ENCODE data around the gene NGLY1. TPM values are rescaled to one million over a fixed set of nuclear protein-coding genes. Genes with fewer than 3 reads are reported as not detected.

Gene NGLY1
- total RNA-seq, 4 donors from 2014 or later = 29.2 to 41.9 (median 35.9) TPM

GRCh38 chr3:25803833-25804232, 20.6 kb upstream of the NGLY1 start:
- DNase-seq (ENCODE audit: low spot score) (no peak), ATAC-seq (ENCODE audit: low FRiP score) (no peak)
- no peak for TF ChIP-seq CTCF (IDR thresholded peaks at IDR 0.05)

- no peak for TF ChIP-seq CTCF (IDR thresholded peaks at IDR 0.05)
- DNase-seq (ENCODE audit: low spot score) (no peak), ATAC-seq (ENCODE audit: low FRiP score) (no peak)
Measured at GRCh38 chr3:25801786-25802185, 18.5 kb upstream of the NGLY1 start.

- peak; percentile 99 for ATAC-seq (ENCODE audit: low FRiP score)
- no peak for TF ChIP-seq CTCF (IDR thresholded peaks at IDR 0.05)
- DNase-seq (ENCODE audit: low spot score) = peak; percentile 76
Measured at GRCh38 chr3:25789596-25790556, 6.6 kb upstream of the NGLY1 start, which contains the start of gene OXSM. TSS of gene OXSM (plus strand) at chr3:25790090. CDS start at chr3:25791021, 931 bp downstream.

- no peak for TF ChIP-seq CTCF (IDR thresholded peaks at IDR 0.05)
- ATAC-seq (ENCODE audit: low FRiP score) = no peak
- no peak for DNase-seq (ENCODE audit: low spot score)
Measured at GRCh38 chr3:25789209-25789595, 6.0 kb upstream of the NGLY1 start.

- ATAC-seq (ENCODE audit: low FRiP score) (no peak), DNase-seq (ENCODE audit: low spot score) (no peak)
- no peak for TF ChIP-seq CTCF (IDR thresholded peaks at IDR 0.05)
Measured at GRCh38 chr3:25787689-25788088, 4.4 kb upstream of the NGLY1 start.

- DNase-seq (ENCODE audit: low spot score) = no peak
- ATAC-seq (ENCODE audit: low FRiP score) = no peak
- no peak for TF ChIP-seq CTCF (IDR thresholded peaks at IDR 0.05)
Measured at GRCh38 chr3:25785826-25786225, 2.6 kb upstream of the NGLY1 start.

GRCh38 chr3:25784971-25785370, 1.7 kb upstream of the NGLY1 start:
- no peak for DNase-seq (ENCODE audit: low spot score)
- ATAC-seq (ENCODE audit: low FRiP score) = no peak
- TF ChIP-seq CTCF (IDR thresholded peaks at IDR 0.05) = no peak
